HEK293 (cell line): Measurements from ENCODE around the gene PTGFRN.
A peak's percentile ranks its signal among the peaks of the same experiment; 100 is the strongest.

Source experiments
- CTCF ChIA-PET: fragments of 350-600 bp; formaldehyde crosslinking; extraction: SDS; loops from one replicate; lab custom pipeline; 2021; ENCODE audit warnings: antibody characterized with exemption; lab: Yijun Ruan, JAX
- POLR2A ChIA-PET: fragments of 300-600 bp; formaldehyde crosslinking; extraction: SDS; loops from one replicate; lab custom pipeline; 2020; ENCODE audit warnings: antibody characterized with exemption, inconsistent platforms; lab: Yijun Ruan, JAX
- H3K27ac ChIP-seq: fragments of 200-500 bp; sonication (Bioruptor generic); 2 replicates; pipeline ENCODE4 v1.5.1; 2014; ENCODE audit warnings: low read depth, low read length, control low read depth, inconsistent platforms; ENCODE audit errors: extremely low read depth
- H3K36me3 ChIP-seq, 2 experiments: fragments of 200-500 bp in 1 of 2; sonication (Bioruptor generic) in 1 of 2; 1 replicate in 1 of 2; 2 replicates in 1 of 2; pipeline ENCODE4 v1.5.1; 2014 to 2017; ENCODE audit warnings: inconsistent platforms in 2 of 2, low read length in 2 of 2; ENCODE audit not compliant: control insufficient read depth in 2 of 2, insufficient read depth in 1 of 2
- H3K4me1 ChIP-seq: fragments of 200-500 bp; sonication (Bioruptor generic); 2 replicates; pipeline ENCODE4 v1.5.1; 2014; ENCODE audit warnings: mild to moderate bottlenecking, low read length, inconsistent platforms; ENCODE audit not compliant: control insufficient read depth, insufficient read depth
- H3K4me3 ChIP-seq: 2 replicates; pipeline ENCODE4 v1.5.1; 2011; ENCODE audit warnings: low read depth, mild to moderate bottlenecking, control low read depth, low read length, moderate library complexity
- H3K9me3 ChIP-seq: fragments of 200-500 bp; sonication (Bioruptor generic); 2 replicates; pipeline ENCODE4 v1.5.1; 2014; ENCODE audit warnings: low read depth, low read length, inconsistent platforms; ENCODE audit not compliant: control insufficient read depth, insufficient read depth
- BCL11A ChIP-seq: fragments of 450-650 bp; formaldehyde crosslinking; IDR thresholded peaks from 2 replicates; pipeline ENCODE4 v1.5.1; 2016; ENCODE audit warnings: low read depth, missing biosample characterization, missing genetic modification characterization
- SALL2 ChIP-seq: fragments of 450-650 bp; formaldehyde crosslinking; IDR thresholded peaks from 2 replicates; pipeline ENCODE4 v1.5.0; 2017; ENCODE audit warnings: missing biosample characterization, mild to moderate bottlenecking, missing genetic modification characterization, borderline replicate concordance
- SP2 ChIP-seq: fragments of 450-650 bp; formaldehyde crosslinking; IDR thresholded peaks from 2 replicates; pipeline ENCODE4 v1.5.1; 2016; ENCODE audit warnings: missing biosample characterization, missing genetic modification characterization
- ZFHX2 ChIP-seq: fragments of 450-650 bp; formaldehyde crosslinking; conservative IDR thresholded peaks from 2 replicates; pipeline ENCODE4 v1.5.1; 2016; ENCODE audit warnings: missing biosample characterization, missing genetic modification characterization
- ZNF2 ChIP-seq: fragments of 450-650 bp; formaldehyde crosslinking; IDR thresholded peaks from 2 replicates; pipeline ENCODE4 v1.5.1; 2016; ENCODE audit warnings: missing biosample characterization, missing genetic modification characterization
- ZNF223 ChIP-seq: fragments of 450-650 bp; formaldehyde crosslinking; IDR thresholded peaks from 2 replicates; pipeline ENCODE4 v1.5.1; 2016; ENCODE audit warnings: missing biosample characterization, missing genetic modification characterization
- ZNF292 ChIP-seq: fragments of 450-650 bp; formaldehyde crosslinking; IDR thresholded peaks from 2 replicates; pipeline ENCODE4 v1.5.1; 2016; ENCODE audit warnings: low read depth, missing biosample characterization, missing genetic modification characterization, borderline replicate concordance
- ZNF341 ChIP-seq: fragments of 450-650 bp; formaldehyde crosslinking; IDR thresholded peaks from 2 replicates; pipeline ENCODE4; 2016; ENCODE audit warnings: low read depth, missing biosample characterization, missing genetic modification characterization
- ZNF530 ChIP-seq: fragments of 450-650 bp; formaldehyde crosslinking; IDR thresholded peaks from 2 replicates; pipeline ENCODE4 v1.5.1; 2016; ENCODE audit warnings: low read depth, missing biosample characterization, missing genetic modification characterization
- TF ChIP-seq, protein P1 (sequence below): fragments of 450-650 bp; formaldehyde crosslinking; IDR thresholded peaks from 2 replicates; pipeline ENCODE4 v1.5.1; 2016; ENCODE audit warnings: missing biosample characterization, missing genetic modification characterization
- TF ChIP-seq, protein P2 (sequence below): fragments of 450-650 bp; formaldehyde crosslinking; IDR thresholded peaks from 2 replicates; pipeline ENCODE4 v1.5.1; 2016; ENCODE audit warnings: missing biosample characterization, missing genetic modification characterization
- TF ChIP-seq, protein P3 (sequence below): fragments of 450-650 bp; formaldehyde crosslinking; IDR thresholded peaks from 2 replicates; pipeline ENCODE4 v1.5.1; 2016; ENCODE audit warnings: missing biosample characterization, missing genetic modification characterization
- TF ChIP-seq, protein P4 (sequence below): fragments of 450-650 bp; formaldehyde crosslinking; IDR thresholded peaks from 2 replicates; pipeline ENCODE4 v1.5.1; 2016; ENCODE audit warnings: missing biosample characterization, missing genetic modification characterization

Gene PTGFRN

DNA sequence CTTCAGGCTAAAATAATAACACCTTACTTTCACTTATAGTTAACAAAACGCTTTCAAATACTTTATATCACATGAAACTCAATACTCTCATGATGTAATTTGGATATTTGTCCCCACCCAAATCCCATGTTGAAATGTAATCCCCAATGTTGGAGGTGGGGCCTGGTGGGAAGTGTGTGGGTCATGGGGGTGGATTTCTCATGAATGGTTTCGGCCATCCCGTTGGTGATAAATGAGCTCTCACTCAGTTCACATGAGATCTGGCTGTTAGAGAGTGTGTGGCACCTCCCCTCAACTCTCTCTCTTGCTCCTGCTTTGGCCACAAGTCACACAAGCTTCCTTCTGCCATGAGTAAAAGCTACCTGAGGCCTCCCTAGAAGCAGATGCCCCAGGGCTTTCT lies 22.5 kb upstream of the PTGFRN start:
- Histone ChIP-seq H3K36me3 (no peaks in the 10 kb centered on the region), H3K4me1 (no peaks in the 10 kb centered on the region), H3K4me3 (no peak overlapping the region), H3K9me3 (no peaks in the 10 kb centered on the region), H3K27ac (no peak overlapping the region)
- CTCF ChIA-PET, result interaction anchor here (0.9 kb wide), 1 partner anchor 21 kb away, joined by 3 read pairs; no protein-coding TSS in a partner anchor
- POLR2A ChIA-PET, result interaction anchor here (0.8 to 2.3 kb wide), 2 partner anchors 34 to 173 kb away, joined by 3 to 9 read pairs; partner anchors contain the start of gene TTF2
- peak; percentile 27; the same call in 1 of the 2 replicates for TF ChIP-seq ZNF341 (tag by site-specific recombination)
- TF ChIP-seq, protein P1, sequence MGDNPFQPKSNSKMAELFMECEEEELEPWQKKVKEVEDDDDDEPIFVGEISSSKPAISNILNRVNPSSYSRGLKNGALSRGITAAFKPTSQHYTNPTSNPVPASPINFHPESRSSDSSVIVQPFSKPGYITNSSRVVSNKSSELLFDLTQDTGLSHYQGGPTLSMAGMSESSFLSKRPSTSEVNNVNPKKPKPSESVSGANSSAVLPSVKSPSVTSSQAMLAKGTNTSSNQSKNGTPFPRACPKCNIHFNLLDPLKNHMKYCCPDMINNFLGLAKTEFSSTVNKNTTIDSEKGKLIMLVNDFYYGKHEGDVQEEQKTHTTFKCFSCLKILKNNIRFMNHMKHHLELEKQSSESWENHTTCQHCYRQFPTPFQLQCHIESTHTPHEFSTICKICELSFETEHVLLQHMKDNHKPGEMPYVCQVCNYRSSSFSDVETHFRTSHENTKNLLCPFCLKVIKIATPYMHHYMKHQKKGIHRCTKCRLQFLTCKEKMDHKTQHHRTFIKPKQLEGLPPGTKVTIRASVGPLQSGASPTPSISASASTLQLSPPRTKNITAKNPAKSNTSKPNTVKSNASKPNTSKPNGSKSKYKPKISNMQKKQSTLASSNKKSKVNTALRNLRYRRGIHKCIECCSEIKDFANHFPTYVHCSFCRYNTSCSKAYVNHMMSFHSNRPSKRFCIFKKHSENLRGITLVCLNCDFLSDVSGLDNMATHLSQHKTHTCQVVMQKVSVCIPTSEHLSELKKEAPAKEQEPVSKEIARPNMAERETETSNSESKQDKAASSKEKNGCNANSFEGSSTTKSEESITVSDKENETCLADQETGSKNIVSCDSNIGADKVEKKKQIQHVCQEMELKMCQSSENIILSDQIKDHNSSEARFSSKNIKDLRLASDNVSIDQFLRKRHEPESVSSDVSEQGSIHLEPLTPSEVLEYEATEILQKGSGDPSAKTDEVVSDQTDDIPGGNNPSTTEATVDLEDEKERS (tag by site-specific recombination), result no peak
- peak; percentile 69 for TF ChIP-seq ZFHX2

DNA sequence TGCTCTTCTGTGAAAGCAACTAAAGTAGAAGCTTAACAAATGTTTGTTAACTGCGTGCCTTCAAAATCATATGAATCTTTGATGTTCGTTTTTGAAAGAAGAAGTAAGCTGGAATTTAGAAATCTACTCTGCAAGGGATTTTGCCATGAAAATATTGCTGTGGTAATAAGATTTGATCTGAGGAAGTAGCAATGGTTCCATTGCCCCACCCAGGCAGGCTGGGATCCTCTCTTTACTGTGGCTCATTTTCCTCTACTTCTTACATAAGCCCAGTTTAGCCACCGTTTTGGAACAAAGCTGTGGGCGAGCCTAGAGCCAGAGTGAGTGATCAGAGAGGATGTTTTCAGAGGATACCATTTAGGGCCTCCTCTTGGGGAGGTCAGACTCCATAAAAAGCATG lies 20.3 kb upstream of the PTGFRN start:
- ChIA-PET CTCF (interaction anchor here (0.6 to 0.7 kb wide), 2 partner anchors 165 to 1995 kb away, joined by 3 to 5 read pairs; no protein-coding TSS in a partner anchor), POLR2A (interaction anchor here (1.3 kb wide), 1 partner anchor 12 kb away, joined by 3 read pairs; no protein-coding TSS in a partner anchor)

DNA sequence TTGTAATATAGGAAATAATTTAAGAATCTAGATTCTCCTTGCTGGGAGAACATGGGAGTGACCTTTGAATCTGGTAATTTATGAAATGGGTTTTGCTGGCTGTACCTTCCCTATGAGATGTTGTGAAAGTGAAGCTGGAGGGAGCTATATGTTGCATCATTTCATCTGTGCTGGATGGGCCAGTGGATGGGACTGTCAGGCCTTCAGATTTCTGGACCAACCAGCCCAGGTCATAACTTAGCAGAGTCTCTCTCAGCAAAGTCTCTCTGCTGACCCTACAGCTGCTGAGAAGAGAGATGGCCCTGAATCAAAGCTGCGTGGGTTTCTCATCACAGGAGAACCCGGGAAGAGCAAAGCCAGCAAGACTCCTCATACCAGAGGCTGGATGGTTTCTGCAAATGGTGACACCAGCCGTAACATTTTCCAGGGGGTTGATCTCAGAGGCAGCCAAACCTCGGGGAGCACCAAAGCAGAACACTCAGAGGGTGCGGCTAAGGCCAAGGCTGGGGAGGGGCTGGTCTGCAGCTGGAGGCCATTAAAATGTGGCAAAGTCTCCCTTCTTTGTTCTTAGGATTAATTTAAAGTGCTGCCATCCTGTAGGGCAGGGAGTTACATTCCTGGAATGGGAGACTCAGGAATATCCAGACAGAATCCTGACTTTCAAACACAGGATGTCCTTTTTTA lies 18.2 kb upstream of the PTGFRN start:
- Histone ChIP-seq H3K36me3 (no peaks in the 10 kb centered on the region), H3K4me3 (no peak overlapping the region), H3K4me1 (no peaks in the 10 kb centered on the region), H3K27ac (no peak overlapping the region), H3K9me3 (no peaks in the 10 kb centered on the region)
- ChIA-PET CTCF (interaction anchor here (0.8 kb wide), 1 partner anchor 222 kb away, joined by 3 read pairs; no protein-coding TSS in a partner anchor), POLR2A (no interaction called here)
- TF ChIP-seq, protein P2, sequence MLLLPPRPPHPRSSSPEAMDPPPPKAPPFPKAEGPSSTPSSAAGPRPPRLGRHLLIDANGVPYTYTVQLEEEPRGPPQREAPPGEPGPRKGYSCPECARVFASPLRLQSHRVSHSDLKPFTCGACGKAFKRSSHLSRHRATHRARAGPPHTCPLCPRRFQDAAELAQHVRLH (tag by site-specific recombination), result no peak
- TF ChIP-seq SALL2 (tag by site-specific recombination), result no peak
- TF ChIP-seq, protein P3, sequence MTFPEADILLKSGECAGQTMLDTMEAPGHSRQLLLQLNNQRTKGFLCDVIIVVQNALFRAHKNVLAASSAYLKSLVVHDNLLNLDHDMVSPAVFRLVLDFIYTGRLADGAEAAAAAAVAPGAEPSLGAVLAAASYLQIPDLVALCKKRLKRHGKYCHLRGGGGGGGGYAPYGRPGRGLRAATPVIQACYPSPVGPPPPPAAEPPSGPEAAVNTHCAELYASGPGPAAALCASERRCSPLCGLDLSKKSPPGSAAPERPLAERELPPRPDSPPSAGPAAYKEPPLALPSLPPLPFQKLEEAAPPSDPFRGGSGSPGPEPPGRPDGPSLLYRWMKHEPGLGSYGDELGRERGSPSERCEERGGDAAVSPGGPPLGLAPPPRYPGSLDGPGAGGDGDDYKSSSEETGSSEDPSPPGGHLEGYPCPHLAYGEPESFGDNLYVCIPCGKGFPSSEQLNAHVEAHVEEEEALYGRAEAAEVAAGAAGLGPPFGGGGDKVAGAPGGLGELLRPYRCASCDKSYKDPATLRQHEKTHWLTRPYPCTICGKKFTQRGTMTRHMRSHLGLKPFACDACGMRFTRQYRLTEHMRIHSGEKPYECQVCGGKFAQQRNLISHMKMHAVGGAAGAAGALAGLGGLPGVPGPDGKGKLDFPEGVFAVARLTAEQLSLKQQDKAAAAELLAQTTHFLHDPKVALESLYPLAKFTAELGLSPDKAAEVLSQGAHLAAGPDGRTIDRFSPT, result no peak

More for the DNA sequence above, 20.3 kb upstream of the PTGFRN start:
- H3K9me3 ChIP-seq, result no peaks in the 10 kb centered on the region
- H3K4me3 ChIP-seq, result no peak overlapping the region
- no peaks in the 10 kb centered on the region for H3K4me1 ChIP-seq
- TF ChIP-seq ZNF2 (no peak), ZNF223 (tag by site-specific recombination) (no peak), SP2 (tag by site-specific recombination) (no peak), ZNF292 (tag by site-specific recombination) (no peak), BCL11A (tag by site-specific recombination) (no peak), ZNF530 (tag by site-specific recombination) (no peak)
- TF ChIP-seq, protein P2 (tag by site-specific recombination), result no peak
- TF ChIP-seq, protein P4, sequence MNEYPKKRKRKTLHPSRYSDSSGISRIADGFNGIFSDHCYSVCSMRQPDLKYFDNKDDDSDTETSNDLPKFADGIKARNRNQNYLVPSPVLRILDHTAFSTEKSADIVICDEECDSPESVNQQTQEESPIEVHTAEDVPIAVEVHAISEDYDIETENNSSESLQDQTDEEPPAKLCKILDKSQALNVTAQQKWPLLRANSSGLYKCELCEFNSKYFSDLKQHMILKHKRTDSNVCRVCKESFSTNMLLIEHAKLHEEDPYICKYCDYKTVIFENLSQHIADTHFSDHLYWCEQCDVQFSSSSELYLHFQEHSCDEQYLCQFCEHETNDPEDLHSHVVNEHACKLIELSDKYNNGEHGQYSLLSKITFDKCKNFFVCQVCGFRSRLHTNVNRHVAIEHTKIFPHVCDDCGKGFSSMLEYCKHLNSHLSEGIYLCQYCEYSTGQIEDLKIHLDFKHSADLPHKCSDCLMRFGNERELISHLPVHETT (tag by site-specific recombination), result no peak
- H3K27ac ChIP-seq, result no peak overlapping the region
- no peaks in the 10 kb centered on the region for H3K36me3 ChIP-seq
